ENCODE measurements around the gene TATDN2. TPM values are rescaled to one million over a fixed set of nuclear protein-coding genes. Genes with fewer than 3 reads are reported as not detected.

TATDN2 gene
- polyA plus RNA-seq, 1 of the 3 experiments (the other 2 are of a cell fraction) = 14.7 TPM

GRCh38 chr3:10213156-10213792 is 35.0 kb upstream of the TATDN2 start:
- no peak for DNase-seq
- H4K20me1 ChIP-seq (ENCODE audit: insufficient read depth) = no peaks in the 10 kb centered on the region
- H3K4me1 ChIP-seq (ENCODE audit: control insufficient read depth in 1 of 2, insufficient read depth in 2 of 2, low read depth in 1 of 2, low read length in 1 of 2) = no peaks in the 10 kb centered on the region
- H3K9me2 ChIP-seq = no peaks in the 10 kb centered on the region
- WGBS (ENCODE audit: low lambda C conversion rate) = 92% methylated on average over 8 of the region's 9 CpGs
- no peak overlapping the region for H2AFZ ChIP-seq (ENCODE audit: low read depth)
- TF ChIP-seq ELF1 (IDR thresholded peaks at IDR 0.05) (no peak), SIN3A (IDR thresholded peaks at IDR 0.05; ENCODE audit: borderline replicate concordance, low read depth, low read length) (no peak), IRF3 (IDR thresholded peaks at IDR 0.05; ENCODE audit: low read depth, low read length) (no peak), TEAD4 (IDR thresholded peaks at IDR 0.05; ENCODE audit: borderline replicate concordance, insufficient read depth) (no peak), FOXM1 (IDR thresholded peaks at IDR 0.05; ENCODE audit: low read depth) (no peak), USF2 (IDR thresholded peaks at IDR 0.05; ENCODE audit: borderline replicate concordance, low read depth, low read length) (no peak), FOSL2 (IDR thresholded peaks at IDR 0.05; ENCODE audit: borderline replicate concordance, low read depth) (no peak), GATA2 (CRISPR knock-in tag; IDR thresholded peaks at IDR 0.05) (no peak), NFIC (IDR thresholded peaks at IDR 0.05; ENCODE audit: borderline replicate concordance) (no peak), TAF1 (IDR thresholded peaks at IDR 0.05; ENCODE audit: borderline replicate concordance, low read depth, low read length) (no peak), YY1 (IDR thresholded peaks at IDR 0.05; ENCODE audit: low read depth) (no peak), EZH2phosphoT487 (IDR thresholded peaks at IDR 0.05; ENCODE audit: borderline replicate concordance, low read depth) (no peak), FOXJ3 (CRISPR knock-in tag; IDR thresholded peaks at IDR 0.05) (no peak)
- TF ChIP-seq, protein P1, sequence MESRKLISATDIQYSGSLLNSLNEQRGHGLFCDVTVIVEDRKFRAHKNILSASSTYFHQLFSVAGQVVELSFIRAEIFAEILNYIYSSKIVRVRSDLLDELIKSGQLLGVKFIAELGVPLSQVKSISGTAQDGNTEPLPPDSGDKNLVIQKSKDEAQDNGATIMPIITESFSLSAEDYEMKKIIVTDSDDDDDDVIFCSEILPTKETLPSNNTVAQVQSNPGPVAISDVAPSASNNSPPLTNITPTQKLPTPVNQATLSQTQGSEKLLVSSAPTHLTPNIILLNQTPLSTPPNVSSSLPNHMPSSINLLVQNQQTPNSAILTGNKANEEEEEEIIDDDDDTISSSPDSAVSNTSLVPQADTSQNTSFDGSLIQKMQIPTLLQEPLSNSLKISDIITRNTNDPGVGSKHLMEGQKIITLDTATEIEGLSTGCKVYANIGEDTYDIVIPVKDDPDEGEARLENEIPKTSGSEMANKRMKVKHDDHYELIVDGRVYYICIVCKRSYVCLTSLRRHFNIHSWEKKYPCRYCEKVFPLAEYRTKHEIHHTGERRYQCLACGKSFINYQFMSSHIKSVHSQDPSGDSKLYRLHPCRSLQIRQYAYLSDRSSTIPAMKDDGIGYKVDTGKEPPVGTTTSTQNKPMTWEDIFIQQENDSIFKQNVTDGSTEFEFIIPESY (IDR thresholded peaks at IDR 0.05; ENCODE audit: borderline replicate concordance, low read depth) = no peak
- no peak overlapping the region for H3K4me2 ChIP-seq
- no peaks in the 10 kb centered on the region for H3K9me3 ChIP-seq
- no peaks in the 10 kb centered on the region for H3K79me2 ChIP-seq (ENCODE audit: insufficient read depth)
- H3F3A ChIP-seq (replicated peaks; ENCODE audit: insufficient read depth) = peaks cover 5% of the 10 kb centered on the region
- POLR2A ChIA-PET = no interaction called here
- no peaks in the 10 kb centered on the region for H3K27me3 ChIP-seq (ENCODE audit: insufficient read depth)
- no peak overlapping the region for H3K9ac ChIP-seq
- no peak overlapping the region for H3K27ac ChIP-seq (ENCODE audit: low read depth in 2 of 2, low read length in 1 of 2)
- H3K36me3 ChIP-seq (replicated peaks in 1 of 2; ENCODE audit: control insufficient read depth in 1 of 2, insufficient read depth in 2 of 2, low read length in 1 of 2) = peaks cover 0 to 37% of the 10 kb centered on the region in 2 experiments
- CTCF ChIA-PET = interaction anchor here (1.3 to 1.9 kb wide), 2 partner anchors 10 to 21 kb away, joined by 5 to 7 read pairs; no protein-coding TSS in a partner anchor
- H3K4me3 ChIP-seq (ENCODE audit: low read depth in 2 of 2, low read length in 1 of 2) = no peak overlapping the region

Data from SK-N-SH (cell line).